ENCODE results near the gene EPHA2.

The EPHA2 gene

DNA sequence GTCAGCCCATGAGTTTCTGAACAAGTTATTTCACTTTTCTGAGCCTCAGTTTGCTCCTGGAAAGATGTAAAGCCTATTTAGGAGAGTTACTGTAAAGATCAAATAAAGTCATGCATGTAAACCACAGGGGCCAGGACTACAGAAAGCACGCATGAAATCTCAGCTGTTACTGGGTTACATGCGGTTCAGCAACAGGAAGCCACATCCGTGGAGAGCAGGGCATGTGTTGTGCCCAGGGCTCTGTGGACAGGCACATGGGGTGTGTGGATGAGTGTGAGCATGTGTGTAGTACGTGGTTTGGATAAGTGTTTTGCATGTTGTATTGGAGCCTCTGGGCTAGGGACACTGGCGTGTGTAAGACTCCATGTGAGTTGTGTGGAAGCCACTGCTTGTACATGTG, 2.2 kb upstream of the EPHA2 start:
- H3K9me3 ChIP-seq (ENCODE audit: low read depth, low read length), result no peaks in the 10 kb centered on the region
- no peak overlapping the region for H3K9ac ChIP-seq (ENCODE audit: insufficient read length)
- H3K27ac ChIP-seq, result 0 out of 2 replicates have a peak overlapping the region, but pooled peaks have one; percentile 0
- TF ChIP-seq EZH2 (IDR thresholded peaks at IDR 0.05) (no peak), FOXP2 (optimal IDR thresholded peaks at IDR 0.05; ENCODE audit: control extremely low read depth, extremely low read length, insufficient read depth) (no peak), POLR2AphosphoS5 (IDR thresholded peaks at IDR 0.05; ENCODE audit: borderline replicate concordance, low read depth, low read length) (no peak)
- no peak for DNase-seq (ENCODE audit: low read depth, low spot score)
- H3K36me3 ChIP-seq (ENCODE audit: insufficient read depth, low read length), result no peaks in the 10 kb centered on the region
- no peak overlapping the region for H3K4me3 ChIP-seq

DNA sequence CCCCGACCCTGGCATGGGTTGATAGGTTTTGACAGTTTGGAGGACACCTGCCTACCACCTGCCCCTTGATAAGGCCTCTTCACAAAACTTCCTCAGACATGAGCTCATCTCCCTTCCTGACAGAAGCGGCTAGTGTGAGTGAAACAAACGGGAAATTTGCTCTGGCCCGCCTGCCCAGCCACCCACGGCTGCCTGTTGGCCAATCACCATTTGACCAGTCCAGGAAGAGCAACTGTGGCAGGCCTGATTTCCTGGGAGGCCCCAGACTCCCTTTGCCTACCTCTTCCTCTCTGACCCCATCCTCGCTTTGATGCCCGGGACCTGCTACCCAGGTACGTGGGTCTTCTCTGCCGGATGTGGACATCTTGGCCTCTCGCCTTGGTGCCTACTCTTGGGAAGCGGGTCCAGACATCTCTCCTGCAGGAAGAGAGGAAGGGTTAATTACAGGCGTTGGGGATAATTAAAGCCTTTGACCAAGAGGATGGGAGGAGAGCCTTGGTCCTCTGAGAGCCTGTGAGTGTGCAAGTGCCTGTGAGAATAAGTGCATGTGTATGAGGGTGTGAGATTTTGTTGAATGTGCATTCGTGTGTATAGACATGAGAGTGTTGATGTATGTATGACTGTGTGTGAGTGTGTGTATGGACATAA, 1.1 kb upstream of the EPHA2 start:
- no peak overlapping the region for H3K4me3 ChIP-seq
- H3K9ac ChIP-seq (ENCODE audit: insufficient read length), result no peak overlapping the region
- H3K27ac ChIP-seq, result no peak overlapping the region
- DNase-seq (ENCODE audit: low read depth, low spot score), result no peak
- TF ChIP-seq EZH2 (IDR thresholded peaks at IDR 0.05) (no peak), FOXP2 (optimal IDR thresholded peaks at IDR 0.05; ENCODE audit: control extremely low read depth, extremely low read length, insufficient read depth) (no peak), POLR2AphosphoS5 (IDR thresholded peaks at IDR 0.05; ENCODE audit: borderline replicate concordance, low read depth, low read length) (no peak)
- no peaks in the 10 kb centered on the region for H3K9me3 ChIP-seq (ENCODE audit: low read depth, low read length)
- H3K36me3 ChIP-seq (ENCODE audit: insufficient read depth, low read length), result no peaks in the 10 kb centered on the region

DNA sequence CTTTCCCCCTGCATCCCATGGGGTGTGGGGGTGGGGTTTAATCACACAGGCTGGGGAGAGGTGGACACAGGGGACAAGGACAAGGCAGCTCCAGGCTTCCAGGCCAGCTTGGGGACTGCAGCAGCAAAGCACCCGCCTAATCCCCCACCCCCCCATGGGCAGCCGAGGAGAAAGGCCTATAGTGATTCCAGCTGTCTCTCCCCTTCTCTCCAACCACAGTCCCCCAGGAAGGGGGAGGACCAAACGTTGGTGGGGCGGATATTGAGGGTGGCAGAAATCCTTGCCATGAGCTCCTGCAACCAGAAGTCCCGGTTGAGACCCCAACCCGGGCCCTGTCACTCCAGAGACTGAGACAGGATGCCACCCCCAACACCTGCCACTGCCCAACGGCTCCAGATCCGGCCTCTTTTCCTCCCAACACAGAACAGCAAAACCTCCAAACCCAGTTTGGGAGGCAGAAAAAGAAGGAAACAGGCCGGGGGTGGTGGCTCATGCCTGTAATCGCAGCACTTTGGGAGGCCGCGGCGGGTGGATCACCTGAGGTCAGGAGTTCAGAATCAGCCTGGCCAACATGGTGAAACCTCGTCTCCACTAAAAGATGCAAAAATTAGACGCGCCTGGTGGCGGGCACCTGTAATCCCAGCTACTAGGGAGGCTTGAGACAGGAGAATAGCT, 1.7 kb downstream of the EPHA2 start:
- Histone ChIP-seq H3K36me3 (ENCODE audit: insufficient read depth, low read length) (peaks cover 2% of the 10 kb centered on the region; the same call in 1 of the 2 replicates), H3K9ac (ENCODE audit: insufficient read length) (no peak overlapping the region), H3K4me3 (peak overlapping the region; percentile 95), H3K27ac (no peak overlapping the region), H3K9me3 (ENCODE audit: low read depth, low read length) (no peaks in the 10 kb centered on the region)
- no peak for TF ChIP-seq FOXP2 (optimal IDR thresholded peaks at IDR 0.05; ENCODE audit: control extremely low read depth, extremely low read length, insufficient read depth)
- no peak for TF ChIP-seq EZH2 (IDR thresholded peaks at IDR 0.05)
- no peak for TF ChIP-seq POLR2AphosphoS5 (IDR thresholded peaks at IDR 0.05; ENCODE audit: borderline replicate concordance, low read depth, low read length)
- DNase-seq (ENCODE audit: low read depth, low spot score), result no peak

DNA sequence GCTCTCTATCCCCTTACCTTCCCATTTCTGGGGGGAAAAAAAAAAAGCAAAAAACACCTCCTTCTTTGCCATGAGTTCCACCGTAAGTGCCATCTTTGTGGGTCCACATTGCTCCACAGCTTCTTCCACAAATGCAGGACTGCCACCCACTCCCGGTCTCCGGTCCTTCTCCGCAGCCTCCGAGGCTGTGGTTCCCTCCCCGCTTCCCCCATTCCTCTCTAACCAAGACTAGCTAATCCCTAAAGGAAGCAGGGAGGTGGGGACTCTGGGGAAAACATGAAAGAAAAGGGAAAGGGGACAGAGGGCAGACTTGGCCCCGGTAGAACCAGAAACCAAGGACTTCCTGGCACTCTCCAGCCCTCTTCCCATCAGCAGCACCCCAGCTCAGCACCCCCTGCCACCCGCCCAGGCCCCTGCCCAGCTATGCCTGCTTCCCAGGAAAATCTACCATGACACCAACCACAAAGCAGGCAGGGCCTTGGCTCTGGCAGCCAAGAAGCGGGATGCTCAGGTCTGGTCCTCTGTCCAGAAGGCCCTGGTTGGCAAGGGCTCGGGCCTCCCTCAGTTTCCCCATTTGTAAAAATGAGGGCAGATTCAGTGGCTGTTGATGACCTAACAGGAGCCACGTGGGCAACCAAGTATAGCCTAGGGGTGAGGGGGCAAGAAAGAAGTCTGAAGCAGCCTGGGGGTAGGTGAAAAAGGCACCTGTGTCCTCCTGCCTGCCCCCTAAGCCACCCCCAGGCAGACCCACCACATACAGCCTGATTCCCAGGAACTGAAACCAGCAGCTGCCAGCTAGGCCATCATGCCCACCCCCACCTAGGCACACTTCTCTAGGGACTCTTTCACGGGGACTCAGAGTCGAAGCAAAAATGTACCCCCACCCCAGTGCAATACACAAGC, 2.5 kb downstream of the EPHA2 start:
- no peak for DNase-seq (ENCODE audit: low read depth, low spot score)
- peak overlapping the region; percentile 95 for H3K4me3 ChIP-seq
- H3K9me3 ChIP-seq (ENCODE audit: low read depth, low read length), result no peaks in the 10 kb centered on the region
- H3K36me3 ChIP-seq (ENCODE audit: insufficient read depth, low read length), result peaks cover 9% of the 10 kb centered on the region; the same call in 1 of the 2 replicates
- no peak overlapping the region for H3K9ac ChIP-seq (ENCODE audit: insufficient read length)
- H3K27ac ChIP-seq, result no peak overlapping the region
- TF ChIP-seq EZH2 (IDR thresholded peaks at IDR 0.05) (no peak), FOXP2 (optimal IDR thresholded peaks at IDR 0.05; ENCODE audit: control extremely low read depth, extremely low read length, insufficient read depth) (no peak), POLR2AphosphoS5 (IDR thresholded peaks at IDR 0.05; ENCODE audit: borderline replicate concordance, low read depth, low read length) (no peak)

DNA sequence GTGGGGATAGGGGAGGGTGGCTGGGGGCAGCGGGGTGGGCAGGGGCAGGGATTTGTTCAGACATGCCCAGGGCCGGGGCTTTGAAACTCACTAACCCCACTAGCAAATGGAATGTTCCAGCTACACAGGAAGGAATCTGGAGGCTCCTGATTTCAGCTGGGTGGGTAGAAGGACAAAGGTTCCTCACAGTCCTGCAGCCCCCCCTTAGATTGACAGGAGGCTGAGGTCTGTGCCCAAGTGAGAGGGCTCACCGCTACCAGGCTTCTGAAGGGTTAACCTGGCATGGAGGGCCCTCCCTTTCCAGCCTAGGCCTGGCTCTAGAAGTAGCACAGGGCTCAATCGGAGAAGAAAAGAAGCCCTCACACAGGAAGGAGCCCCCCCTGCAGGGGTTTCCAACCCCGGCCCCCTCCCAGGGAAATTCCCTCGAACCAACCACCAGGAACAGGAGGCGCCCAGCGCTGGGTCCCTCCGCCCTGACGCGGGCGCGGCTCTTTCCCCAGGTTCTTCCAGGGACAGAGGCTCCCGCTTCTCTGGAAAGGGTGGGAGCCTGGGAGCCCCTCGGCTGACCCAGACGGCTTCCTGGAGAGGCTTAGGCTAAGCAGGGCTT, 3.3 kb downstream of the EPHA2 start:
- no peaks in the 10 kb centered on the region for H3K9me3 ChIP-seq (ENCODE audit: low read depth, low read length)
- no peak for DNase-seq (ENCODE audit: low read depth, low spot score)
- H3K9ac ChIP-seq (ENCODE audit: insufficient read length), result no peak overlapping the region
- no peak for TF ChIP-seq POLR2AphosphoS5 (IDR thresholded peaks at IDR 0.05; ENCODE audit: borderline replicate concordance, low read depth, low read length)
- TF ChIP-seq FOXP2 (optimal IDR thresholded peaks at IDR 0.05; ENCODE audit: control extremely low read depth, extremely low read length, insufficient read depth), result no peak
- H3K4me3 ChIP-seq, result no peak overlapping the region
- no peak overlapping the region for H3K27ac ChIP-seq
- H3K36me3 ChIP-seq (ENCODE audit: insufficient read depth, low read length), result peaks cover 16% of the 10 kb centered on the region

DNA sequence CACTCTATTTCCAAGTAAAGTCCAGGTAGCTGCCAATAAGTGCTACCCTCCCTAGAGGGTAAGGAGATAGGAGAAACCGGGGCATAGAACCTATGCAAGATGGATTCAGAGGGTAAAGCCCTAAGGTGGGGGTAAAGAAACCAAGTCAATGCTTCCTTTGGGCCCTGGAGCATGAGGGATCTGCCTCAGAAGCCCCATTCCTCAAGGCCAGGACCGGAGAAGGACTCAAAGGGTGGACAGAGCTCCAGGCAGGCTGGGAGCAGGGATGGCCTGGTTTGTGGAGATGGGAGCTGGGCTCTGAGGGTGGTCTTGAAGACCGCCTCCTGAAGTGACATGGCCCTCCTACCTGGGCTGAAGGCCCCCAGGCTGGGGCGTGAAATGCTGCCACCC, 3.9 kb downstream of the EPHA2 start:
- H3K9me3 ChIP-seq (ENCODE audit: low read depth, low read length), result no peaks in the 10 kb centered on the region
- no peak overlapping the region for H3K9ac ChIP-seq (ENCODE audit: insufficient read length)
- no peak for DNase-seq (ENCODE audit: low read depth, low spot score)
- H3K4me3 ChIP-seq, result no peak overlapping the region
- no peak for TF ChIP-seq POLR2AphosphoS5 (IDR thresholded peaks at IDR 0.05; ENCODE audit: borderline replicate concordance, low read depth, low read length)
- TF ChIP-seq EZH2 (IDR thresholded peaks at IDR 0.05), result no peak
- TF ChIP-seq FOXP2 (optimal IDR thresholded peaks at IDR 0.05; ENCODE audit: control extremely low read depth, extremely low read length, insufficient read depth), result no peak
- no peak overlapping the region for H3K27ac ChIP-seq
- H3K36me3 ChIP-seq (ENCODE audit: insufficient read depth, low read length), result peaks cover 22% of the 10 kb centered on the region

DNA sequence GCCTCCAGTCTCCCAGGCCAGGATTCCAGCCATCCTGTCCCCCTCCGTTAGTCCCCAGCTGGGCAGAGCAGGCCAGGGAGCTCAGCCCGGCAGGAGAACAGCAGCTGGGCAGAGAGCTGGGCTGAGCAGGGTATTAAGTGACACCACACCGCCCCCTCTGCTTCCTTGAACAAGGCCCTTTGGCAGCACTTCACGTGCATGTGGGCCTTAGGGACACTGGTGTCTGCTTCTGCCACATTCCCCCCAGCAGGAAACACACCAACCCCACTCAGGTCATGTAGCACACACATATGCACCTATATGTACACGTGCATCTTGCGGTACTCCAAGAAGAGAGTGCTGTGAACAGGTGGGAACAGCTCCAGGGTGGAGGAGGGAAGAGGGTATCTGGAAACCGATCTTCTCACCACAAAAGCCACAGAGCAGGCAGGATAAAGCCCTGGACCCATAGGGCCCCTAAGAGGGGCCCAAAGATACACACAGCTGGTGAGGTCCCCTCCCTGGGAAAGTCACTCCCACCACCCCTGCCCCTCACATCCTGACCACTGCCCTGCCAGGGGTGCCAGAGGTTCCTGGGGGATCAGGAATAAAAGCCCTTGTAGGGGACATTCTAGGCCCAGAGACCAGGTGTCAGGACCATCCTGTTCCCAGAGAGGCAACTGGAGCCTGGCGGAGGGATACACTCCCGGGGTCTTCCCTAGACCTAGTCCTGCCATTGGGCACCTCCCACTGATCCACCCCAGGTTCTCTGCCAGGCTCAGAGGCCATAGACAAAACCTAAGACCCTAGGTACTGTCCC, 4.5 kb downstream of the EPHA2 start:
- TF ChIP-seq EZH2 (IDR thresholded peaks at IDR 0.05), result no peak
- no peak for TF ChIP-seq FOXP2 (optimal IDR thresholded peaks at IDR 0.05; ENCODE audit: control extremely low read depth, extremely low read length, insufficient read depth)
- TF ChIP-seq POLR2AphosphoS5 (IDR thresholded peaks at IDR 0.05; ENCODE audit: borderline replicate concordance, low read depth, low read length), result no peak
- Histone ChIP-seq H3K9me3 (ENCODE audit: low read depth, low read length) (no peaks in the 10 kb centered on the region), H3K36me3 (ENCODE audit: insufficient read depth, low read length) (peaks cover 23% of the 10 kb centered on the region), H3K27ac (no peak overlapping the region), H3K4me3 (no peak overlapping the region), H3K9ac (ENCODE audit: insufficient read length) (no peak overlapping the region)
- no peak for DNase-seq (ENCODE audit: low read depth, low spot score)
